GM18505 (cell line): ENCODE results near the gene GPD2.
A peak's percentile ranks its signal among the peaks of the same experiment; 100 is the strongest.

Experiments
- ATAC-seq: cut with Tn5 transposase; IDR thresholded peaks from one replicate; pipeline ENCODE4 v1.9.1; 2021; ENCODE audit not compliant: unreplicated experiment
- POLR2A ChIP-seq: IDR thresholded peaks from 4 replicates; pipeline ENCODE4 v1.6.1; 2011; ENCODE audit warnings: borderline replicate concordance; ENCODE audit not compliant: insufficient read depth, insufficient read length; ENCODE audit errors: extremely low read depth

Gene GPD2

DNA sequence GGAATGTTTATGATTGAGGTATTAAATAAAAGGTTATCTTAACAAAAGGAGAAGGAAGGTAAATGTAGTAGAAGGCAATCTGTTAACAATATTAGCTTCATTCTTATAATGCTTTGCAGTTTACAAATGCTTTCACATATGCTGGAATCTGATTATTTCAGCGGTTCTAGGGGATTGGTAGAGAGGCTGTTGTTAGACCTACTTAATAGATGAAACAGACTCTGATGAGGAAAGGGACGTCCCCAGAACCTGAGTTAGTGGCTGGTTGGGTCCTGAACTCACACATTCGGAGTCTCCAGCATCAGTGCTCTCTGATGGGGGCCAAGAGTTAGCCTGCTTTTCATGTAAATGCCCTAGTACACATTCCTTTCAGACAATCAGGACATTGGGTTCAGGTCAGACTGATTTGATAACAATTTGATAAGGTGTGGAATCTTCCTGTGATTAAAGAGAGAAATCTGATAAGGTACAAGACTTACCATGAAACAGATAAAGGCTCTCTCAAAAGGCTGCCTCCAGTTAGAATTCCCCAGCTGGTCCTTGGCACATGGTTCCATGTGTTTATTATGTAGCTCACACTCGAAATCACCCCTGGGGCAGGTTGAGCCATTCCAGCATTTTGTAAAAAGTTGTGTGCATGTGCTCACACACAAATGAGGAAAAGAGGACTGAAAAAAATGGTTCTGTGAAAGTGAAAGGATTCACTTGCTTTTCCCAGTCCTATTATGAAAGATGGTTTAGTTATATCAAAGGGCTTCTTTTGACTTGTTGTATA lies 103.1 kb downstream of the GPD2 start:
- no peak for ATAC-seq
- TF ChIP-seq POLR2A: no peak

DNA sequence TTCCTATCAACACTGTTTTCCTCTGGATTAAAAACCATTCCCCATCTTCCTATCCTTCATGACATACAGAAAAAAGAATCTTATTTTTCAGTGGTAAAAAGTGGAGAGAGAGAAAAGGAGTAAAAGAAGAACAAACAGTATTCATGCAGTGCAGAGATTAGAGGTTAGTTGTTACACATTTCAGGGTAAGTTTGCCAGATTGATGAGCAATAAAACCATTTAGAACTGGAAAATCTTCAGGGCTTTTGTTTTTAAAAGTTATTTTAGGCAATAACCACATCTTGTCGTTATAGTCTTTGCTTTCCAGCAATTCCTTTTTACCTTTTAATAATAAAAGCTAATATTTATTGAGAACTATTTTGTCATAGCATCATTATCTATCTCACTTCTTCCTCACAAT lies 104.5 kb downstream of the GPD2 start:
- no peak for TF ChIP-seq POLR2A
- no peak for ATAC-seq

DNA sequence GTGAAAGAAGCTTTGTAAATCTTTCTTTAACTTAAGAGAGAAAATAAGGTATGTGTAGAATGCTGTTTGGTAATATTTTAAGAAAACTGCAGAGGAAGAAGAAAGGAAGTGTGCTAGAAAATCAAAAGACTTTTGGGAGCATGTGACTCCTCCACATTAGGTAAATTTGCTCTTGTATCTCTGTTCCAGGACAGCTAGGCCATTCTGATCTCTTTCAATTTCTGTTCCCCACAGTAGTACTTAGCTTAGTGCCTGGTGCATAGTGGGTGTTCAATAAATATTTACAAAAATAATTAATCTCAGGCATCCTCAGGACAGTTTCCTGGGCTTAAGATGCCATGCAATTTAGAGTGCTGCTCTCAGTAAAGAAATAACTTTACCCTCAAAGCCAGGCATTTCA lies 105.0 kb downstream of the GPD2 start:
- ATAC-seq: no peak
- TF ChIP-seq POLR2A: no peak

DNA sequence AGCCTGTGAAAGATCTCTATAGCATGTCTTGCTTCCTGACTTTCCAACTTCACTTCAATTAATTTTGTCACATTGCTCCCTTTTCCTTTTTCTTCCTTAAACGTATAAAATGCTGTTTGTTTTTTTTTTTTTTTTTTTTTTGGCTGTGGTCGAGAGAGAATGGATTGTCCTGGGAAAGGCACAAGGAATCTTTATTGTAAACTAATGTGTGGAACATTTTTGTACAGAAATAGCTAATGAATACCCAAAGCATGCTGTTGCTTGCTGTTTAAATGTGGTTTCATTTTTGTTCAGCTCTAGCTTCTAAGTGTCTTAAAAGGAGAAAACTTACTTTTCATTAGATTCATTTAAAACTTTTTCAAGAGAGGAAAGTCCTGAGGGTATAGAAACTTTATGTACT lies 105.5 kb downstream of the GPD2 start:
- TF ChIP-seq POLR2A: no peak
- ATAC-seq: no peak

DNA sequence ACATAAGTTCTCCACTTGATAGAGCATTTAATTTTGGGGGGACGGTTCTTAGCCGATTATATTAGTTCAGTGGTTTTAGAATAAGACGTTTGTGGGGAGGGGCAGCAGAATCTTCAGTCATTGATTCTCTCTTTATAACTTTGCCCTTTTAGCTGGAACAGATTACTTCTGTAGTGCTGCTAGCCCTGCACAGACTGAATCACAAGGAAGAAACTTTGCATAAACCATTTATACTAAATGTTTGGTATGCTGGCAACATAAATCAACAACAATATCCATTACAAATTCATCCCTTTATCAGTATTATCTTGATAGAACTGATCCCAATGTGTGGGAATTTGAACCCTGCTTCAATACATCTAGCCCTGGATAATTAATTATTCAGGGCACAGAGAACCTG lies 112.2 kb downstream of the GPD2 start:
- ATAC-seq: no peak
- TF ChIP-seq POLR2A: no peak

DNA sequence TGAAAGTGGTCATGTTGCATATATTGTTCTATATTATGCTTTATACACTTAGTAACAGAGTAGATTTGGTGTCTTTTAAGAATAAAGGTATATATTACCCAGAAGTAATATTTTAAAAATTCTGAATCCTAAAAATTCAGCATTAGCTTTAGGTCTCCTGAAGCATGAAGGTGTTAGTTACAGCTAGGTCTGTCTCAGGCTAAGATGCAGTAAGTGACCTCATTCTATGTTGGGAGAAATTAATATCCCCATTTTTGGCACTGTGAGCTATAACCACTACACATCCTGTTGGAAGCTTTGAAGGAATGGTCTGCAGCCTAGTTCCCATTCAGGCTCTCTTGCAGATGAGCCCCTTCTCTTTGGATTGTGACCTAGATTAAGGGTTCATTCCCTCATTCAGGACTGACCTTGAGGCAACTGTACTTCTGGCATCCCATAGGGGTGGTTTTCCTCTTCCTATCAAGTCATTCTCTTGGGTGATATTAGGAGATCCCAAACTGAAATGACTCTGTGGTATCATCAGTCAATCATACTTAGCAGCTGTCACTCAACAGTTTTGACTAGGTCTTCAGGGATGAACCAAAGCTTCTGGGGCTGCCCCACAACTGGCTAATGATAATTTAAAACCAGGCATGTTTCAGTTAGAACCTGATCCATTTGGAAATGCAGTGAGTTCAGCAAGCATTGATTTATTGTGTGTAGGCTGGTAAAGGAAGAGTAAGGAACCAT lies 117.7 kb downstream of the GPD2 start:
- no peak for TF ChIP-seq POLR2A
- ATAC-seq: no peak

DNA sequence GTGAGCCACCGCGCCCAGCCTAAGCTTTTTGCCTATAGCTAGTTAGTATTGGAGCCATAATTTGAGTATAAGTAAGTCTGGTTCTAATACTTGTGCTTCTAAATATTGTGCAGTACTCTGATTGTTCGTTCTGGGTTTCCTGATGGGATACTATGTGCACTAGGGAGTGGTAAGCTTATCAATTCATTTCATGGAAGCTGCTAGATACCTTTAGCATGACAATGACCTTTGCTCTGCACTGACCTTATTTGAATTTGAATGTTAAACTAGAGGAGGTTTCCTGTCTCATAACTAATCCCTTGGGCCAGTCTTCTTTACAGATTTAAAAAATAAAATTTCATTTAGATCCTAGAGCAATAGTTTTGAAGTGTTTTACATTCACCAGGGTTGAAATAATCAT lies 125.1 kb downstream of the GPD2 start:
- ATAC-seq: no peak
- no peak for TF ChIP-seq POLR2A

DNA sequence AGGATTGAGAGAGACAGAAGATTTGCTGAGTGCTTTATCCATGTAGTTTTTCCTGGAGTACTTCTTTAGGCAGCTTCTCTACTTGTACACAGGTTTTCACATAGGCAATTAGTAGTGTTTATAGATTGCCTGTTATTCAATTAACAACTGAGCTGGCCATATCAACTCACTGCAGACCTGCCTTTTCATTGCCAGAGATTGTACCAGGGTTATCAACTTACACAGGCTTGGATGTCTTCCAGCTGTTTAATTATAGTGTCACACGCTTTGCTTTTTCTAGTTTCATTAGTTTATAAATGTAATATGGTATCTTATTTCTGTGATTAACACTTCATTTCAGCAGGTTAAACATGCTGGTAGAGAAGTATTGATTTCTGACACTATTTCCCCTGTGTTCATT lies 125.9 kb downstream of the GPD2 start:
- TF ChIP-seq POLR2A: no peak
- no peak for ATAC-seq

DNA sequence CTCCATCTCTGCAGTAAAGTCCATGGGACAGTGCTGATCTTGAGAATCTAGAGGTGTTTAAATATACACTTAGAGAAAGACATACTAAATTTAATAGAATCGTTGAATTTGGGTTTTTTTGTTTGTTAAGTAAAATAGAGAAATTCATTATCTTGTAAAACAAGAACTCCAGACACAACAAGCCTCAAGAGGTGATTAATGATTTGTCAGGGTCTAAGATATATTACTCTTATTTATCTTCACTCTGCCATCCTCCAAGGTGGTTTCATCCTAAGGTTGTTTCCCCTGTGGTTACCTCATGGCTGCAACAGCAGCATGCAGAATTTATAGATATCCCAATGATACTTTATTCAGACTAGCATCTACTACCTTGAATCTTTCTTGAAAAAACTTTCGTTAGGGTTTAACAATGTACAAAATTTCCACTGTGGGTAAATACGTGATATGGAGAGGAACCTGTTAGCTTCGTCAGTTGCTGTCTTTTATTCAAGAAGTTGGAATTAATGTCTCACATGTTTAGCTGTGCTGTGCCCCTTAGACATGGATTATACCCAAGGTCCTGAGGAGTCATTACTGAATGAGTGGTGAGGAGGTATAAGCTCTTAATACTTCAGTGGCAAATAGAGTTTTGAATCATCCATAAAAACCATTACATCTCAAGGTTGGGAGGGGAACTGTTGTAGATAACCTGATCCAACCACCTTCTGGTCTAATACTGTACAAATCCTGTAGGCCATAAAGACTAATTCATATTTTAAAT lies 128.0 kb downstream of the GPD2 start:
- ATAC-seq: no peak
- TF ChIP-seq POLR2A: no peak

DNA sequence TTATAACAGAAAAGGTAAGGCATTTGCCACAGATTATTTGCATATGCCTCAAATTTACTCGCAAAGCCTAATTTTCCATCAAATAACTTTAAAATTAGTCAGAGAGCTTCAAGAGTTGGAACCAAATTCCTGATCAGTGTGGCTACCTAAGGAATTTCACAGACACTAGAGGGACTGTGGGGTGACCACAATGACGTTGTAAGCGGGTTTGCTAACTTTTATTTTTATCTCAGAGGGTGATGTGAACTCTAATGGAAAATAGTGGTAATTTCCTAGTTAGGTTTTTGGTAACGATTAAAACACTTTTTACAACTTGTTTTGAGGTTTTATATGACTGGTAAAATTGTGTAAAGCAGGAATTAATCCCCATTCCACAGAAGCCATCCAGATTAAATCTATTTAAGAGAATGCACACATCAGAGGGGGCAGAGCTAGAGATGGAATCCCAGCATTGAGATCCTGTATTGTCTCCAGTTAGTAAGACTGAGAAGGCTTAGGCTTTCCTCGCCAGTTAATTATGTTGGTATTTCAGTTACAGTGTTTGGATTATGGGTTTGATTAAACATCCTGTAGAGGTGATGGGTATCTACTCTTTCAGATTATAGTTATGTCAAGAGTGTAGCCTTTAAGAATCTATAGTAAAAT lies 129.0 kb downstream of the GPD2 start:
- no peak for ATAC-seq
- TF ChIP-seq POLR2A: no peak

DNA sequence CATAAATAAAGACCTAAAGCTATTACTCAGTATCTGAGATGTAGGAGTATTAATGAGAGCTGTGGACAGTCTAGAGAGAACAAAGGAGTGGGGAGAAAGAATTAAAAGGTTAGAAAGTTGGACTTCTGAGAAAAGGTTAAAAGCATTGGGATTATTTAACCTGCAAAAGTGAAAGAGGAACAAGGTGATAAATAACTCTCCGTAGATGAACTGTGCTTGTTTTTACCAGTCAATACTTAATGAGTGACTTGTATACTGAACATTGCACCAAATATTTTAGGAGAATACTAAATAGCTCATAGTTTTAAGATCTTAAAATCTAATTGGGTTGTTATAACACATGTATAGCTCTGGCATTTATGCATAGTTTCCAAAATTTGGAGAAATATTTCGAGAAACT lies 137.5 kb downstream of the GPD2 start:
- TF ChIP-seq POLR2A: no peak
- ATAC-seq: peak; percentile 72

DNA sequence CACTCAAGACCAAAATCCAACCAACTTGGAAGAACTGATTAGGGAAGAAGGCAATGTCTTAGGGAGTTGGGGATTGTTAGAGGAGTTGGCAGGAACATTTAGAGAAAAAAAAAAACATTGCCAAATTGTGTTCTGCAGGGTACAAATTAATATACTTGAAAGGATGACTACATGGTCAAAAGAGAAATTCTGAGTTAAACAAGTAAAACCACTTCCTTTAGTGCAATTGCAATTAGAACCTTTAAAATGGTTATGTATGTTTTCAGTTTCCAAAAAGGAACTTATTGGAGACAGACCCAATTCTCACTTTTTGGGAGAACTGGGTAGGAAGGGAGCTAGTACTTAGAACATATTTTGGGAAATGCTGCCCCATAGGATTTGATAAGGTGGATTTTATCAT lies 137.9 kb downstream of the GPD2 start:
- ATAC-seq: no peak
- TF ChIP-seq POLR2A: no peak

DNA sequence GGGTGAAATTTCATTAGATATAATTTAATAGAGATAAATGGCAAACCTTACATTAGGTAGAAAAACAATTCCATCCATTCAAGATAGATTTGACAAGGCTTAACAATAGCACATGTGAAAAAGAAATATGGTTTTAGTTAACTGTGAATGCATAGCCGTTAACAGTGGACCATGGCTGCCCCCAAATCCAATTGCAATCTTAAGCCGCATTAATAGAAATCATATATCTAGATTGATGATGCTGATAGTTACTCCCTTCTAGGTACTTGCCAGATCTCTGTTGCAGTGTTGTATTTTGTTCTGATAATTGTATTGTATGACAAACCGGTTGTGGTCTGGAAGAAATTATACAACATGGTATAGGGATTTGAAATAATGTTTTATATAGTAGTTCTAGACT lies 139.8 kb downstream of the GPD2 start:
- TF ChIP-seq POLR2A: no peak
- no peak for ATAC-seq
